AG09309 (cell line): ENCODE results near the gene TTYH2.

ENCODE experiments used
- DNase-seq: peaks from one replicate; pipeline ENCODE4 v3.0.0-alpha.2; 2010; ENCODE audit warnings: low read depth
- H3K4me3 ChIP-seq: 2 replicates; pipeline ENCODE4 v1.5.1; 2011; ENCODE audit warnings: mild to moderate bottlenecking, low read depth, low read length, moderate library complexity; ENCODE audit not compliant: control insufficient read depth
- CTCF ChIP-seq: IDR thresholded peaks from 2 replicates; pipeline ENCODE4 v1.5.1; 2011; ENCODE audit warnings: mild to moderate bottlenecking, low read depth, low read length, inconsistent platforms; ENCODE audit not compliant: insufficient read depth, control insufficient read depth; ENCODE audit errors: missing control alignments

Gene TTYH2

GRCh38 chr17:74201250-74201649, 12.1 kb upstream of the TTYH2 start:
- no peak for DNase-seq
- TF ChIP-seq CTCF, result no peak
- no peak overlapping the region for H3K4me3 ChIP-seq

GRCh38 chr17:74201948-74202347, 11.4 kb upstream of the TTYH2 start:
- no peak overlapping the region for H3K4me3 ChIP-seq
- no peak for DNase-seq
- TF ChIP-seq CTCF, result no peak

- DNase-seq, result no peak
- no peak overlapping the region for H3K4me3 ChIP-seq
- TF ChIP-seq CTCF, result no peak
These were observed 10.4 kb upstream of the TTYH2 start for GRCh38 chr17:74202938-74203337.

- DNase-seq, result peak; percentile 89
- peak; percentile 96 for TF ChIP-seq CTCF
- peak within 1 kb of the TSS; percentile 99 for H3K4me3 ChIP-seq
These were observed 9.7 kb upstream of the TTYH2 start, which contains the start of gene RPL38 for GRCh38 chr17:74203439-74204240. TSS of gene RPL38 (plus strand) at chr17:74203678. CDS start at chr17:74203956, 278 bp downstream.

- TF ChIP-seq CTCF, result no peak
- peak overlapping the region; percentile 99 for H3K4me3 ChIP-seq
- DNase-seq, result no peak
These were observed 8.9 kb upstream of the TTYH2 start for GRCh38 chr17:74204474-74204873.

GRCh38 chr17:74205274-74205673, 8.1 kb upstream of the TTYH2 start:
- H3K4me3 ChIP-seq, result no peak overlapping the region
- no peak for TF ChIP-seq CTCF
- DNase-seq, result no peak

GRCh38 chr17:74206332-74206818, 7.0 kb upstream of the TTYH2 start:
- DNase-seq, result no peak
- H3K4me3 ChIP-seq, result no peak overlapping the region
- TF ChIP-seq CTCF, result no peak
